ENCODE data around the gene MYLK4.

MYLK4 gene

DNA sequence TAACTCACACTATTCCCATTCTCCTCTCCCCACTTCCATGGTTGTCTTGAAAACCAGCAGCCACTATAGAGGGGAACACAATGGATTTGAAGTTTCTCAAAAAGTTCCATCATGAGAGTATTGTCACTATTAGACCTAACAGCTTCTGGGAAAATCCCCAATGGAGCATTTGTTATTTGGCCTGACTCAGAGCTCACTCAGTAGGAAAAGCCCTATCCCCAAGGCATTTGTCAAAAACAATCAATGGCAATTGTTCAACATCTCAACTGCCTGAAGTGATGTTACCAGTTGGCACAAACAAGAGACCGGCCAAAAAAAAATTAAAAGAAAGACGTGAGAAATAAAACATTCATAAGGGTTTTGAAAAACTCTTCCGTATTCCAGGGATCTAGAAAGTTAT, 98.8 kb downstream of the MYLK4 start:
- DNase-seq (ENCODE audit: extremely low read depth, low read depth), result no peak
- TF ChIP-seq, protein P1, sequence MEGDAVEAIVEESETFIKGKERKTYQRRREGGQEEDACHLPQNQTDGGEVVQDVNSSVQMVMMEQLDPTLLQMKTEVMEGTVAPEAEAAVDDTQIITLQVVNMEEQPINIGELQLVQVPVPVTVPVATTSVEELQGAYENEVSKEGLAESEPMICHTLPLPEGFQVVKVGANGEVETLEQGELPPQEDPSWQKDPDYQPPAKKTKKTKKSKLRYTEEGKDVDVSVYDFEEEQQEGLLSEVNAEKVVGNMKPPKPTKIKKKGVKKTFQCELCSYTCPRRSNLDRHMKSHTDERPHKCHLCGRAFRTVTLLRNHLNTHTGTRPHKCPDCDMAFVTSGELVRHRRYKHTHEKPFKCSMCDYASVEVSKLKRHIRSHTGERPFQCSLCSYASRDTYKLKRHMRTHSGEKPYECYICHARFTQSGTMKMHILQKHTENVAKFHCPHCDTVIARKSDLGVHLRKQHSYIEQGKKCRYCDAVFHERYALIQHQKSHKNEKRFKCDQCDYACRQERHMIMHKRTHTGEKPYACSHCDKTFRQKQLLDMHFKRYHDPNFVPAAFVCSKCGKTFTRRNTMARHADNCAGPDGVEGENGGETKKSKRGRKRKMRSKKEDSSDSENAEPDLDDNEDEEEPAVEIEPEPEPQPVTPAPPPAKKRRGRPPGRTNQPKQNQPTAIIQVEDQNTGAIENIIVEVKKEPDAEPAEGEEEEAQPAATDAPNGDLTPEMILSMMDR (IDR thresholded peaks at IDR 0.05; ENCODE audit: low read depth, low read length, missing control alignments), result no peak
- no peak overlapping the region for H3K4me3 ChIP-seq (replicated peaks; ENCODE audit: low read depth, low read length)

DNA sequence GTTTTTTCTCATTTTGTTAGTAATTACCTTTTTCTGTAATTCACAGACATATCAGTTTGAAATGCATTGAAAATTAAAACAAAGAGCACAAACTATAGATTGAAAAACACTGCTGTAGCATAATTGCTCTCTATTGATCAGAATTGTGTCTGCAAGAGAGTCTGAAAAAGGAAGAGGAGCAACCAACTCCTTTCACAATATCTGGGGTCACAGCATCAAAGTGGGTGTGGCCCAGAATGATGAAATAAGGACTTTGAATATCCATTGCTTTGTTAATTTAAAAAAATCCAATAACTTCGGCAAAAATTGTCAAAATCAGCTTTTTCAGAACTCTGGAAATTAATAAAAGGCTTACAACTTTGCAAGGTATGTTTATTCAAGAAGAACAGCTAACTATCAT, 99.2 kb downstream of the MYLK4 start:
- DNase-seq (ENCODE audit: extremely low read depth, low read depth), result no peak
- no peak overlapping the region for H3K4me3 ChIP-seq (replicated peaks; ENCODE audit: low read depth, low read length)
- TF ChIP-seq, protein P1 (IDR thresholded peaks at IDR 0.05; ENCODE audit: low read depth, low read length, missing control alignments), result no peak

DNA sequence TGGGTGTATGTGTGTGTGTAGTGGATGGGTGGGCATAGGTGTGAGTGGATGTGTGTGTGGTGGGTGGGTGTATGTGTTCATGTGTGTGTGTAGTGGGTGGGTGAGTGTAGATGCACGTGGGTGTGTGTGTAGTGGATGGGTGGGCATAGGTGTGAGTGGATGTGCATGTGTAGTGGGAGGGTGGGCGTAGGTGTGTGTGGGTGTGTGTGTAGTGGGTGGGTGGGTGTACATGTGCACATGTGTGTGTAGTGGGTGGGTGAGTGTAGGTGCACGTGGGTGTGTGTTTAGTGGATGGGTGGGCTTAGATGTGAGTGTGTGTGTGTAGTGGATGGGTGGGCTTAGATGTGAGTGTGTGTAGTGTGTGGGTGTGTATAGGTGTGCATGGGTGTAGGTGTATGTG, 104.4 kb downstream of the MYLK4 start:
- no peak for DNase-seq (ENCODE audit: extremely low read depth, low read depth)
- no peak overlapping the region for H3K4me3 ChIP-seq (replicated peaks; ENCODE audit: low read depth, low read length)
- TF ChIP-seq, protein P1 (IDR thresholded peaks at IDR 0.05; ENCODE audit: low read depth, low read length, missing control alignments), result no peak

DNA sequence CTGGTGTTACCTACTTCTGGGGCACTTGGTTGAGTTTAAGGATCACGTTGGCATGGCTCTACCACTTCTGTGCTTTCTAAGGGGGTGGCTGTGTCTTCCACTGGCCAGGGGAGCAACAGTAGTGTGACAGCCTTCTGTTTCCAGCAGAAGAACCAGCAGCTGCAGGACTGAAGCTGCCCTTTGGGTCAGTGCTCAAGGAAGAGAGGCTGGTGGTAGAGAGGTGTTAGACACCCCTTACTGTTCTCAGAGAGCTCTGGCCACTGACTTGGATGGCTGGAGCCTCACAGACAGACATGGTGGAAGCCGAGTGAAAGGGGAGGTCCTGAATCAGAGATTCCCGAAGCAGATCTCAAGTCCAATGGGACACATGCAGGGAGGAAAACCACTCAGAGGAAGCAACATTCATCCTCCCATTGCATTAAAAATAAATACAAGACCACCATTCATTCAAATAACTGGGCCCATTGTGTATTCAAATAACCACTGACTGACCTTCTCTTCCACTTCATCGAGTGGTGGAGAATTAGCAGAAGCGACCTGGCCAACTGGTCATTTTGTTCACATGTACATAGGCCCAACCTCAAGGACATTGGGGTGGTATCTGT, 106.7 kb downstream of the MYLK4 start:
- TF ChIP-seq, protein P1 (IDR thresholded peaks at IDR 0.05; ENCODE audit: low read depth, low read length, missing control alignments), result no peak
- no peak for DNase-seq (ENCODE audit: extremely low read depth, low read depth)
- no peak overlapping the region for H3K4me3 ChIP-seq (replicated peaks; ENCODE audit: low read depth, low read length)

DNA sequence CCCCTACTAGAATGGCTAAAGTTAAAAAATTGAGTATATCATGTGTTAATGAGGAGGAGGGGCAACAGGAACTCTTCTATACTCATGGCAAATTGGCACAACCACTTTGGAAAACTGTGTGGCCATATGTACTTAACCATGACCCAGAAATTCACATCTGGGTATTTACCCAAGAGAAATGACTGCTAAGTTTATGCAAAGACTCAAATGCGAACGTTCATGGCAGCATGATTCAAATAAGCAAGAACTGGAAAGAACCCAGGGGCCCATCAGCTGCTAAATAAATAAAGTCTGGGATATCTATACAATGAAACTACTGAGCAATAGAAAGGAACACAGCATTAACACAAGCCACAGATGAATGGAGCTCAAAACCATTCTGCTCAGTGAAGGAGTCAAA, 107.6 kb downstream of the MYLK4 start:
- no peak overlapping the region for H3K4me3 ChIP-seq (replicated peaks; ENCODE audit: low read depth, low read length)
- TF ChIP-seq, protein P1 (IDR thresholded peaks at IDR 0.05; ENCODE audit: low read depth, low read length, missing control alignments), result no peak
- DNase-seq (ENCODE audit: extremely low read depth, low read depth), result no peak

DNA sequence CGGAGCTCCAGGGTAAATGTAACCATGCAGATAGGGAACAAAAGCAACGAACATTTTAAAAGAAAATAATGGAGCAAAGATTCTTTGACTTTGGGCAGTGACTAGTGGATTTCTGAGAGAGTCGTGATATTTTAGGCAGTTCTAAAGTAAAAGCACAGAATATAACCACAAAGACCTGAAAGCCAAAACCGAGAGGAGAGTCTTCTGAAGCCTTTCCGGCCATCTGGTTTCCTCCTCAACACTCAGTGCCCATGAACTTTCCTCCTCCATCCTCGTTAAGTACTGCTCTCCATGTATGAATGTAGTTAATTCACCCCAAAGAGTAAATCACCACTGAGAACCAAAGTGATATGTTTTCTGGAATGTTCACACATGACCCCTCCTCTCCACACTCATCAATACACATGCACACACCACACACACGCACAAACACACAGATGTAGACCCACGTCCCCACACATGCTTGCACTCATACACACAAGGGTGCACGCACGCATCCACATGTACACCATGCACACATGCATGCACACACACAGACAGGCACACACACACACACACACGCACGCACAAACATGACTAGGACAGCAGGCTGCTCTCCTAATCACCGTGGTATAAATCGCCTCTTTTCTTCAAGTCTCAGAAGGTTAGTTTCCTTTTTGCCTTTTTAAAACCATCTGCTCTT, 109.5 kb downstream of the MYLK4 start:
- DNase-seq (ENCODE audit: extremely low read depth, low read depth), result no peak
- TF ChIP-seq, protein P1 (IDR thresholded peaks at IDR 0.05; ENCODE audit: low read depth, low read length, missing control alignments), result no peak
- no peak overlapping the region for H3K4me3 ChIP-seq (replicated peaks; ENCODE audit: low read depth, low read length)
